ENCODE measurements around the gene GREB1L. TPM values are rescaled to one million over a fixed set of nuclear protein-coding genes. Genes with fewer than 3 reads are reported as not detected.
"Not testable (repeated sequence)": the region's sequence is repeated elsewhere in the genome, so short reads cannot be mapped to it uniquely, and the experiment has no call there.

Gene GREB1L
- polyA plus RNA-seq, 2 of the 4 experiments (the other 2 are of a cell fraction): 1.4 to 2.8 TPM

DNA sequence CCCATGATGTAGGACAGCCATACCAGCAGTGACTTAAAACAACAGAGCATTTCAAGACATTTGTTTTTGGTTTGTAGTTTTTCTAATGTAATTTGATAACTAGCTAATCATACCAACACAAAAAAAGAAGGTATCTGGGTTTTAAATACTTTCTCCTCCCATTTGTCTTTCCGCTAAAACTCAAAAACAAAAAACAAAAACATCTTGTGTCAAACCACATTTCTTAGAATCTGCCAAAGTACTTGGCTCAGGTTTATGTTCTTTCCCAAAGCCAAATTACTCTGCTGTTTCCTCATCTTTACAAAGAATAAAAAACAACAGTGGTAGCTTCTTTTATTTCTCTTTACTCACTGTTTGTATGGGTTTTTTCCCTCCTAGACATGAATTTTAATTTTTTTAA is 71.5 kb downstream of the GREB1L start:
- Histone ChIP-seq H3K4me3 (no peak overlapping the region), H3K4me2 (no peak overlapping the region), H3K9me3 (no peaks in the 10 kb centered on the region), H3K27ac (no peak overlapping the region), H3K4me1 (peaks cover 18% of the 10 kb centered on the region)
- DNase-seq (ENCODE audit: low read depth in 1 of 2, low spot score in 1 of 2) (no peak), FAIRE-seq (no peak), ATAC-seq (no peak)
- ChIA-PET CTCF (interaction anchor here (1.1 kb wide), 1 partner anchor 71 kb away, joined by 3 read pairs; the partner anchor contains the start of gene GREB1L), POLR2A (no interaction called here)
- no peak for TF ChIP-seq ZFP36 (IDR thresholded peaks at IDR 0.05; ENCODE audit: borderline replicate concordance, partially characterized antibody)
- no peak for TF ChIP-seq PHF8 (IDR thresholded peaks at IDR 0.05; ENCODE audit: borderline replicate concordance, low read depth)
- TF ChIP-seq EP300 (IDR thresholded peaks at IDR 0.05): no peak
- TF ChIP-seq POLR2A (IDR thresholded peaks at IDR 0.05; ENCODE audit: low read length): no peak
- TF ChIP-seq, protein P1, sequence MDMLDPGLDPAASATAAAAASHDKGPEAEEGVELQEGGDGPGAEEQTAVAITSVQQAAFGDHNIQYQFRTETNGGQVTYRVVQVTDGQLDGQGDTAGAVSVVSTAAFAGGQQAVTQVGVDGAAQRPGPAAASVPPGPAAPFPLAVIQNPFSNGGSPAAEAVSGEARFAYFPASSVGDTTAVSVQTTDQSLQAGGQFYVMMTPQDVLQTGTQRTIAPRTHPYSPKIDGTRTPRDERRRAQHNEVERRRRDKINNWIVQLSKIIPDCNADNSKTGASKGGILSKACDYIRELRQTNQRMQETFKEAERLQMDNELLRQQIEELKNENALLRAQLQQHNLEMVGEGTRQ (IDR thresholded peaks at IDR 0.05): no peak
- no peak for TF ChIP-seq RARB (CRISPR knock-in tag; IDR thresholded peaks at IDR 0.05)
- TF ChIP-seq CBX8 (IDR thresholded peaks at IDR 0.05): no peak
- WGBS (ENCODE audit: missing lambda C conversion rate): 89% methylated on average over 1 of the region's 1 CpG

DNA sequence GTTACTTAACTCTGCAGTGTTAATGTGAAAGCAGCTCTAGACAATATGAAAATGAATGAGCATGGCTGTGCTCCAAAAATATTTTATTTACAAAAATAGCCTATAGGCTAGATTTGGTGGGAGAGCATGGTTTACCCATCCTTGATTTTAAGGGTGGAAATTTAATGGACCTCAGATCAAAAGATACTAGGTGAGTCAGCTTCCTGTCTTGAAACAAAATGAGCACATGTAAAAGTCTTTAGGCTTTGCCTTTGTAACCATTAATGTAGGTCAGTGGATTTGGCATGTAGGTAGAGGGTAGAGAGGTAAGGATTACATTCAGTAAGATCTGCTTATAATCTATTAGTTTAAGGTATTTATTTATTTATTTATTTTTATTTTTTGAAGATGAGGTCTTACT is 72.7 kb downstream of the GREB1L start:
- H3K27ac ChIP-seq: peak overlapping the region in 1 of 2 experiments; percentile 20; a peak in 2 of 6 replicates
- FAIRE-seq: no peak
- ChIA-PET POLR2A (no interaction called here), CTCF (no interaction called here)
- DNase-seq (ENCODE audit: low read depth in 1 of 2, low spot score in 1 of 2): no peak
- H3K9me3 ChIP-seq: no peaks in the 10 kb centered on the region
- no peak for ATAC-seq
- no peak overlapping the region for H3K4me3 ChIP-seq
- no peak overlapping the region; the same call in 2 of the 3 replicates for H3K4me2 ChIP-seq
- H3K4me1 ChIP-seq: peaks cover 18% of the 10 kb centered on the region
- no peak for TF ChIP-seq HDAC2 (IDR thresholded peaks at IDR 0.05)
- TF ChIP-seq EHF (CRISPR knock-in tag; IDR thresholded peaks at IDR 0.05): no peak
- TF ChIP-seq, protein P2, sequence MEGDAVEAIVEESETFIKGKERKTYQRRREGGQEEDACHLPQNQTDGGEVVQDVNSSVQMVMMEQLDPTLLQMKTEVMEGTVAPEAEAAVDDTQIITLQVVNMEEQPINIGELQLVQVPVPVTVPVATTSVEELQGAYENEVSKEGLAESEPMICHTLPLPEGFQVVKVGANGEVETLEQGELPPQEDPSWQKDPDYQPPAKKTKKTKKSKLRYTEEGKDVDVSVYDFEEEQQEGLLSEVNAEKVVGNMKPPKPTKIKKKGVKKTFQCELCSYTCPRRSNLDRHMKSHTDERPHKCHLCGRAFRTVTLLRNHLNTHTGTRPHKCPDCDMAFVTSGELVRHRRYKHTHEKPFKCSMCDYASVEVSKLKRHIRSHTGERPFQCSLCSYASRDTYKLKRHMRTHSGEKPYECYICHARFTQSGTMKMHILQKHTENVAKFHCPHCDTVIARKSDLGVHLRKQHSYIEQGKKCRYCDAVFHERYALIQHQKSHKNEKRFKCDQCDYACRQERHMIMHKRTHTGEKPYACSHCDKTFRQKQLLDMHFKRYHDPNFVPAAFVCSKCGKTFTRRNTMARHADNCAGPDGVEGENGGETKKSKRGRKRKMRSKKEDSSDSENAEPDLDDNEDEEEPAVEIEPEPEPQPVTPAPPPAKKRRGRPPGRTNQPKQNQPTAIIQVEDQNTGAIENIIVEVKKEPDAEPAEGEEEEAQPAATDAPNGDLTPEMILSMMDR (IDR thresholded peaks at IDR 0.05): no peak
- TF ChIP-seq POLR2AphosphoS2 (conservative IDR thresholded peaks at IDR 0.05; ENCODE audit: low read length): no peak
- no peak for TF ChIP-seq HOXB5 (CRISPR knock-in tag; IDR thresholded peaks at IDR 0.05)
- no peak for TF ChIP-seq FOSL2 (IDR thresholded peaks at IDR 0.05)
- TF ChIP-seq FOSL2 (CRISPR knock-in tag; IDR thresholded peaks at IDR 0.05): no peak
- TF ChIP-seq, protein P3, sequence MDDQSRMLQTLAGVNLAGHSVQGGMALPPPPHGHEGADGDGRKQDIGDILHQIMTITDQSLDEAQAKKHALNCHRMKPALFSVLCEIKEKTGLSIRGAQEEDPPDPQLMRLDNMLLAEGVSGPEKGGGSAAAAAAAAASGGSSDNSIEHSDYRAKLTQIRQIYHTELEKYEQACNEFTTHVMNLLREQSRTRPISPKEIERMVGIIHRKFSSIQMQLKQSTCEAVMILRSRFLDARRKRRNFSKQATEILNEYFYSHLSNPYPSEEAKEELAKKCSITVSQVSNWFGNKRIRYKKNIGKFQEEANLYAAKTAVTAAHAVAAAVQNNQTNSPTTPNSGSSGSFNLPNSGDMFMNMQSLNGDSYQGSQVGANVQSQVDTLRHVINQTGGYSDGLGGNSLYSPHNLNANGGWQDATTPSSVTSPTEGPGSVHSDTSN (IDR thresholded peaks at IDR 0.05): no peak
- TF ChIP-seq SREBF2 (IDR thresholded peaks at IDR 0.05): no peak
- TF ChIP-seq, protein P4, sequence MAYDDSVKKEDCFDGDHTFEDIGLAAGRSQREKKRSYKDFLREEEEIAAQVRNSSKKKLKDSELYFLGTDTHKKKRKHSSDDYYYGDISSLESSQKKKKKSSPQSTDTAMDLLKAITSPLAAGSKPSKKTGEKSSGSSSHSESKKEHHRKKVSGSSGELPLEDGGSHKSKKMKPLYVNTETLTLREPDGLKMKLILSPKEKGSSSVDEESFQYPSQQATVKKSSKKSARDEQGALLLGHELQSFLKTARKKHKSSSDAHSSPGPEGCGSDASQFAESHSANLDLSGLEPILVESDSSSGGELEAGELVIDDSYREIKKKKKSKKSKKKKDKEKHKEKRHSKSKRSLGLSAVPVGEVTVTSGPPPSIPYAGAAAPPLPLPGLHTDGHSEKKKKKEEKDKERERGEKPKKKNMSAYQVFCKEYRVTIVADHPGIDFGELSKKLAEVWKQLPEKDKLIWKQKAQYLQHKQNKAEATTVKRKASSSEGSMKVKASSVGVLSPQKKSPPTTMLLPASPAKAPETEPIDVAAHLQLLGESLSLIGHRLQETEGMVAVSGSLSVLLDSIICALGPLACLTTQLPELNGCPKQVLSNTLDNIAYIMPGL (CRISPR knock-in tag; IDR thresholded peaks at IDR 0.05; ENCODE audit: borderline replicate concordance): no peak
- TF ChIP-seq CHD4 (IDR thresholded peaks at IDR 0.05; ENCODE audit: borderline replicate concordance): no peak
- TF ChIP-seq TP53 (CRISPR knock-in tag; IDR thresholded peaks at IDR 0.05): no peak
- TF ChIP-seq RNF2 (IDR thresholded peaks at IDR 0.05; ENCODE audit: borderline replicate concordance, low read depth): no peak
- TF ChIP-seq, protein P1 (IDR thresholded peaks at IDR 0.05): no peak
- TF ChIP-seq, protein P5, sequence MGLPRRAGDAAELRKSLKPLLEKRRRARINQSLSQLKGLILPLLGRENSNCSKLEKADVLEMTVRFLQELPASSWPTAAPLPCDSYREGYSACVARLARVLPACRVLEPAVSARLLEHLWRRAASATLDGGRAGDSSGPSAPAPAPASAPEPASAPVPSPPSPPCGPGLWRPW (IDR thresholded peaks at IDR 0.05): no peak
- TF ChIP-seq NPAS2 (CRISPR knock-in tag; IDR thresholded peaks at IDR 0.05; ENCODE audit: borderline replicate concordance): no peak
- TF ChIP-seq, protein P6, sequence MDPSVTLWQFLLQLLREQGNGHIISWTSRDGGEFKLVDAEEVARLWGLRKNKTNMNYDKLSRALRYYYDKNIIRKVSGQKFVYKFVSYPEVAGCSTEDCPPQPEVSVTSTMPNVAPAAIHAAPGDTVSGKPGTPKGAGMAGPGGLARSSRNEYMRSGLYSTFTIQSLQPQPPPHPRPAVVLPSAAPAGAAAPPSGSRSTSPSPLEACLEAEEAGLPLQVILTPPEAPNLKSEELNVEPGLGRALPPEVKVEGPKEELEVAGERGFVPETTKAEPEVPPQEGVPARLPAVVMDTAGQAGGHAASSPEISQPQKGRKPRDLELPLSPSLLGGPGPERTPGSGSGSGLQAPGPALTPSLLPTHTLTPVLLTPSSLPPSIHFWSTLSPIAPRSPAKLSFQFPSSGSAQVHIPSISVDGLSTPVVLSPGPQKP (IDR thresholded peaks at IDR 0.05; ENCODE audit: low read depth, low read length): no peak
- TF ChIP-seq TFCP2L1 (CRISPR knock-in tag; IDR thresholded peaks at IDR 0.05): no peak
- no peak for TF ChIP-seq PHF8 (IDR thresholded peaks at IDR 0.05; ENCODE audit: borderline replicate concordance, low read depth)
- TF ChIP-seq FOSB (CRISPR knock-in tag; IDR thresholded peaks at IDR 0.05): no peak

DNA sequence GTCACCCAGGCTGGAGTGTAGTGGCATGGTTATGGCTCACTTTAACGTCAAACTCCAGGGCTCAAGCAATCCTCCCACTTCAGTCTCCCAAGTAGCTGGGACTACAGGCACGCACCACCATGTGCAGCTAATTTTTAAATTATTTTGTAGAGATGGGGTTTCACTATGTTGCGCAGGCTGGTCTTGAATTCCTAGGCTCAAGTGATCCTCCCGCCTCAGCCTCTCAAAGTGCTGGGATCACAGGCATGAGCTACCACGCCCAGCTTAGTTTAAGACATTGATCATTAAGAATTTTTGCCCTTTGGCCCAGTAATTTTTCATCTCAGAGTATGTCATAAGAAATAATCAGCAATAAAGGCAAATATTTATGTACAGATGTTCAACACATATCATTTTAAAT is 73.1 kb downstream of the GREB1L start:
- H3K9me3 ChIP-seq; DNase-seq (ENCODE audit: low read depth in 1 of 2, low spot score in 1 of 2); CTCF ChIA-PET; FAIRE-seq; H3K4me3 ChIP-seq; ATAC-seq: not testable (repeated sequence)
- POLR2A ChIA-PET: interaction anchor here (1.1 kb wide), 1 partner anchor 15 kb away, joined by 3 read pairs; no protein-coding TSS in a partner anchor
- Histone ChIP-seq H3K4me1 (peaks cover 18% of the 10 kb centered on the region), H3K4me2 (peak overlapping the region; percentile 46; the same call in 2 of the 3 replicates), H3K27ac (peak overlapping the region; percentile 20 to 40; a peak in 2 of 6 replicates)
- WGBS (ENCODE audit: missing lambda C conversion rate): 94% methylated on average over 5 of the region's 5 CpGs

Data from A549 (cell line).